ENCODE results near the gene RGS6.

Gene RGS6

GRCh38 chr14:72254937-72255472 is 322.8 kb downstream of the RGS6 start:
- no peak for DNase-seq

- no peak for DNase-seq
Measured at GRCh38 chr14:72256055-72256454, 323.8 kb downstream of the RGS6 start.

- DNase-seq, result no peak
Measured at GRCh38 chr14:72261068-72261467, 328.8 kb downstream of the RGS6 start.

- DNase-seq, result no peak
Measured at GRCh38 chr14:72262771-72263170, 330.5 kb downstream of the RGS6 start.

- no peak for DNase-seq
Measured at GRCh38 chr14:72264716-72265115, 332.5 kb downstream of the RGS6 start.

GRCh38 chr14:72270147-72270727 is 338.0 kb downstream of the RGS6 start:
- DNase-seq, result peak; percentile 57

- DNase-seq, result no peak
Measured at GRCh38 chr14:72270749-72271148, 338.5 kb downstream of the RGS6 start.

- no peak for DNase-seq
Measured at GRCh38 chr14:72275242-72275641, 343.0 kb downstream of the RGS6 start.

- DNase-seq, result no peak
Measured at GRCh38 chr14:72278316-72278715, 346.1 kb downstream of the RGS6 start.

- no peak for DNase-seq
Measured at GRCh38 chr14:72284176-72284575, 351.9 kb downstream of the RGS6 start.

- DNase-seq, result no peak
Measured at GRCh38 chr14:72290241-72290640, 358.0 kb downstream of the RGS6 start.

GRCh38 chr14:72291908-72292688 is 359.9 kb downstream of the RGS6 start:
- DNase-seq, result peak; percentile 71

GRCh38 chr14:72292689-72293024 is 360.4 kb downstream of the RGS6 start:
- no peak for DNase-seq

- no peak for DNase-seq
Measured at GRCh38 chr14:72301352-72301751, 369.1 kb downstream of the RGS6 start.

- DNase-seq, result no peak
Measured at GRCh38 chr14:72303930-72304329, 371.7 kb downstream of the RGS6 start.

- DNase-seq, result no peak
Measured at GRCh38 chr14:72305561-72305960, 373.3 kb downstream of the RGS6 start.

- DNase-seq, result no peak
Measured at GRCh38 chr14:72308967-72309485, 376.8 kb downstream of the RGS6 start.

GRCh38 chr14:72311116-72311515 is 378.9 kb downstream of the RGS6 start:
- no peak for DNase-seq

GRCh38 chr14:72311516-72311915 is 379.3 kb downstream of the RGS6 start:
- no peak for DNase-seq

- no peak for DNase-seq
Measured at GRCh38 chr14:72314808-72315435, 382.7 kb downstream of the RGS6 start.

GRCh38 chr14:72315714-72316113 is 383.5 kb downstream of the RGS6 start:
- no peak for DNase-seq

- no peak for DNase-seq
Measured at GRCh38 chr14:72318648-72319047, 386.4 kb downstream of the RGS6 start.

- peak; percentile 3 for DNase-seq
Measured at GRCh38 chr14:72332046-72332445, 399.8 kb downstream of the RGS6 start.

GRCh38 chr14:72332871-72333270 is 400.6 kb downstream of the RGS6 start:
- DNase-seq, result no peak

Data from midbrain (tissue), 1 donor.